ENCODE measurements around the gene MN1.

Gene MN1

DNA sequence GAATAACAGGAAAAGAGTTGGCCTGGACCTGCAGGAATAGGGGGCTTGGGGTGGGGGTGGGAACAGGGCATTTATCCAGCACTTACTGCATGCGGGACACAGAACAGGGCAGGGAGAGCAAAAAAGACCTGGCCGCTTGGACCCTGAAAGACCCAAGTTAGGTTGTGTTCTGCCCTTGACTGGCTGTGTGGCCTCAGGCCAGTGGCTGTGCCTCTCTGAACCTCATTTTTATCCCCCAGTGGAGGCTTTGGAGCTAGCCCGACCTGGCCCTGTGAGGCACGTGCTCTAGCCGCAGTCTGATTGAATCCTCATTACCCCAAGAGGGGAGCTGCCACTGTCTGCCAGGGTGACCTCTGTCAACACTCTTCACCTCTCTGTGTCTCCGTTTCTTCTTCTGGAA is 68.7 kb downstream of the MN1 start:
- DNase-seq (ENCODE audit: low read depth) = no peak

- no peak for DNase-seq (ENCODE audit: low read depth)
Observed at GRCh38 chr22:27732391-27732790, 69.2 kb downstream of the MN1 start.

GRCh38 chr22:27731621-27732020 is 69.9 kb downstream of the MN1 start:
- DNase-seq (ENCODE audit: low read depth) = no peak

DNA sequence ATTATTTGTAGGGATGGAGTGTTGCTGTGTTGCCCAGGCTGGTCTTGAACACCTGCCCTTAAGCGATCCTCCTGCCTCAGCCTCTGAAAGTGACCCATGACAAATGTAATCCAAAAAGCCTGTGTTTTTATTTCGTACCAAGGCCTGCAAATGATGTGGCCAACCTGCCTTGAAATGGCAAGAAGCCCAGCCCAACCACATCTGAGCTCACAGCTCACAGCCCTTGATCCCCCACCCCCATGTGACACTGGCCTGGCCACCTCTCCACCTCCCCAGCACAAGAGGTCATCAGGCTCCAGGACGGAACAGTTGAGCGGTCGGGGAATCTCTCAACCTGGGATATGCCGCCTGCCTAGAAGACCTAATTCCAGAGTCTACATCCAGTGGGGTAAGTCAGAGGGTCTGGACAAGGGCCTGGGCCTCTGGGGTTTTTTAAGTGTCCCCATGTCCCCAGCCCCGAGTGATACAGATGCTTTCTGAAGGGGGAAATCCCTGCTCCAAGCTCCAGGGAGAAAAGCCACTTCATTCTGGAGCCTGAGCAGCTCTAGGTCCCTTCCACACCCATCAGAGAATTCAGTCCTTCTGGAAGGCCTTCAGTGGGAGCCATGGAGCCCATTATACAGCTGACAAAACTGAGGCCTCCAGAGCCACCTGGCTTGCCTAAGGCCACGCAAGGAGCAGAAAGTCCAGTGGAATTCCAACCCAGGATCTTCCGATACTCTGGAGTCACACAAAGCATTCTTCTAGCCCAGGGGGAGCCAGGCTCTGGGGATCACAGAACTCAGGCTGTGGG is 70.7 kb downstream of the MN1 start:
- DNase-seq (ENCODE audit: low read depth) = no peak

DNA sequence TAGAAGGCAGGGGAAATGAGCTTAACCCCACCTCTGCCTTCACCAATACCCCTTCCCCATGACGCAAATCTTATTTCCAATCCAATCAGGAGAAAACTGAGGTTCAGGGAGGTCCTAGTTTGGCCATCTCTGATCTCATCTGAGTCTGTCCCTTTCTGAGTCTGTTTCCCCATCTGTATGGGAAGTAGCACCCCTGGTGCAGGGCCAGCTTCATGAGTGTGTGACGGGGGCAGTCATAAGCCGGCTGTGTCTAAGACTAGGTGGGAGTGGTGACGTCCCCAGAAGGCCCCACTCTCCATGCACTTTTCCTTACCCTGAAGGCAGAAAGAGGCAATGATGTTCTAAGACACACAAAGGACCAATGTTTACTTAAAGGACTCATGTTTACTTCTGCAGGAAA is 72.3 kb downstream of the MN1 start:
- no peak for DNase-seq (ENCODE audit: low read depth)

- DNase-seq (ENCODE audit: low read depth) = no peak
Observed at GRCh38 chr22:27727673-27728451, 73.7 kb downstream of the MN1 start.

- DNase-seq (ENCODE audit: low read depth) = no peak
Observed at GRCh38 chr22:27726686-27727449, 74.7 kb downstream of the MN1 start.

GRCh38 chr22:27726331-27726685 is 75.2 kb downstream of the MN1 start:
- no peak for DNase-seq (ENCODE audit: low read depth)

GRCh38 chr22:27725661-27726060 is 75.9 kb downstream of the MN1 start:
- DNase-seq (ENCODE audit: low read depth) = no peak

GRCh38 chr22:27724709-27725108 is 76.8 kb downstream of the MN1 start:
- no peak for DNase-seq (ENCODE audit: low read depth)

GRCh38 chr22:27724157-27724556 is 77.4 kb downstream of the MN1 start:
- no peak for DNase-seq (ENCODE audit: low read depth)

DNA sequence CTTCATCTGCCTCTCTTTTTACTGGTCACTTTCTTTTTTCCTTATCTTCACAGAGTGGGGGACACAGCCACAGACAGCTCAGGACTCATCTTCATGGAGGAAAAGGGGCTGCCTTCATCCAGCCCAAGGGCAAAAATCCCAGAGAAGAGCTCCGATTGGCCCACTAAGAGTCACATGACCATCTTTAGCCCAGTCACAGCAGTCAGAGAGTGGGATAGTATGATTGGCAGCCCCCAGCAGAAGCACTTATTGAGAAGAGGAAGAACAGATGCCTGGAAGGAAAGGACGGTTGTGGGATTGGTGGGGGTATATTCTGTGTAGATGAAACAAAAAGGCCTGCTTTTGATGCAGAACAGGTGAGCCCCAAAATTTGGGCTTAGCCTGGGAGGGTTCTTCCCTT is 77.8 kb downstream of the MN1 start:
- DNase-seq (ENCODE audit: low read depth) = no peak

- no peak for DNase-seq (ENCODE audit: low read depth)
Observed at GRCh38 chr22:27723158-27723557, 78.4 kb downstream of the MN1 start.

DNA sequence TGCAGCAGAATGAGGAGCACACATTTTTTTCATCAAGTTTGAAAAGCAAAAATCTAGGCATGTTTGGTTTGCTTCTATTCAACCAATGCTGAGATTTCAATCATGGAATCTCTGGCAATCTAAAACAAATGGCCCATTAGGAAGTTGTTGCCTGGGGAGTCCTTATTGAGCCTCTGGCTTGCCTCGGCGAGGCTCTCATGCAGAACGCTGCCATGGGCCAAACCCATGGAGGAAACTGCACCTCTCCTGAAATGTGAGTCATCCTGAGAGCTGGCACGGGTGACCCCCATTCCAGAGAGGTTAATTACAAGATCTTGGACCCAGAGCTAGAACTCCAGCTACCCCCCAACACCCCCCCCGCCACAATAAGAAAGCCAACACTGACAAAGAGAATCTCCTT is 80.7 kb downstream of the MN1 start:
- no peak for DNase-seq (ENCODE audit: low read depth)

GRCh38 chr22:27719535-27720227 is 81.9 kb downstream of the MN1 start:
- no peak for DNase-seq (ENCODE audit: low read depth)

DNA sequence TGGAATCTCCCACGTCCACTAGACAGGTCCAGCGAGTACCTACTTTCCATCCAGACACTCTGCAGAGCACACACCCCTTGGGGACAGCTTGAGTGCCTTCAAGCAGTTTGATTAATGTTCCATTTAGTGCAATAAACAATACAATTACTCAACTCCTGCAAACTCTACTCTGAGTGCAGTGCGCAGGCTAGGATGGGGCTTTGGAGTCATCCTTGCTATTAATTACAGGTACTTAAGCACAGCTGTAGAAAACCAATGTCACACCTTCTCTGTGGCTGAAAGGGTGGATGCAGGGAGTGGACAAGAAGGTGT is 82.6 kb downstream of the MN1 start:
- no peak for DNase-seq (ENCODE audit: low read depth)

- no peak for DNase-seq (ENCODE audit: low read depth)
Observed at GRCh38 chr22:27718186-27719035, 83.1 kb downstream of the MN1 start.

DNA sequence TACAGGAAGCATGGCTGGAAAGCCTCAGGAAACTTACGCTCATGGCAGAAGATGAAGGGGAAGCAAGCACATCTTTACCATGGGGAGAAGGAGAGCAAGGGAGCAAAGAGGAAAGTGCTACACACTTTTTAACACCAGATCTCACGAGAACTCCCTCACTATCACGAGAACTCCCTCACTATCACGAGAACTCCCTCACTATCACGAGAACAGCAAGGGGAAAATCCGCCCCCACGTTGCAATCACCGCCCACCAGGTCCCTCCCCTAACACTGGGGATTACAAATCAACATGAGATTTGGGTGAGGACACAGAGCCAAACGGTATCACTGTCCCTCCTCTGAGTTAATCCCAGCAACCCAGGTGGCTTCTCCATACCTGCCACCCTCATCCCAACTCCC is 84.5 kb downstream of the MN1 start:
- DNase-seq (ENCODE audit: low read depth) = no peak

- DNase-seq (ENCODE audit: low read depth) = no peak
Observed at GRCh38 chr22:27716074-27716473, 85.5 kb downstream of the MN1 start.

DNA sequence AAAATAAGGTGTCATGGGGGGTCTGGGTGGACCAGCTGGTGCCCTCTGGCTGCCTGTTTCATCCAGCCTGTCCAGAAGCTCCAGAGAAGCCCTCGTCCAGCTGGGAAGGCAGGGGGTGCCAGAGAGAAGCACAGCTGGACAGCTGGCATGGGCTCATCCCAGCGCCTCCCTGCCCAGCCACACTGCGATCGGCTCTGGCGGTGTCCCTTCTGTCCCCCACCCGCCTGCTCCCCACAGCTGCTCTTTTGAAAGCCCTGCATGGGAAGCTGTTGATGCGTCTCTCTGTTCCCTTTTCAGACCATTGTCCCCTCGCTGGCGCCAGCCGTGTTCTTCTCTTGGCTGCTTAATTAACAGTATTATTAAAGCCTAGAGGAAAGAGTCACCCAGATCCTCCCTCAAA is 86.5 kb downstream of the MN1 start:
- DNase-seq (ENCODE audit: low read depth) = no peak

- no peak for DNase-seq (ENCODE audit: low read depth)
Observed at GRCh38 chr22:27714068-27714467, 87.5 kb downstream of the MN1 start.

DNA sequence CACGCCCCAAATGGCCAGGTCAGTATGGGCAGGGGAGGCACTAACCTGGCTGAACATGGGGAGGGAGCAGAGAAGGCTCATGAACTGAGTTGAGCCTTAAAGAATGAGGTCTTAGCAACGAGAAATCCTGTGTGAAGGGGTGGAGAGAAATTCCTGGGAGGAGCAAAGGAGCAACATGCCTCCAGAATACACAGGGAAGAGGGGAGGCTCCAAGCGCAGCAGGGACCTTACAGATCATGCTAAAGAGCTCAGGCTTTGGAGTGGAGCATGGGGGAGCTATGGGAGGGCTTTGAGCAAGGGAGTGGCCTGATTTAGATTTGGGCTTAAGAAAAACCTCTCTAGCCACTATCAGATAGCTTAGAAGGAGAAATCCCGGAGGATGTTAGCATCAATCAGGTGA is 88.1 kb downstream of the MN1 start:
- DNase-seq (ENCODE audit: low read depth) = no peak

Data from stimulated activated CD8-positive, alpha-beta memory T cell treated with anti-CD3 and anti-CD28 coated beads, Interleukin-12 subunit alpha, Interleukin-12 subunit beta, amount 100 ng/mL, for 1 hour (primary cell).